PFSK-1 (cell line): ENCODE measurements around the gene HMGN4.

Experiments used
- POLR2AphosphoS5 ChIP-seq: IDR thresholded peaks from 2 replicates; pipeline ENCODE4 v1.6.1; 2012; ENCODE audit warnings: low read depth, mild to moderate bottlenecking, control low read depth, low read length, moderate library complexity
- REST ChIP-seq, 2 experiments: IDR thresholded peaks; 2 replicates each; pipeline versions ENCODE4 v1.6.1 to v1.8.0; 2011 to 2012; ENCODE audit warnings: low read depth in 2 of 2, low read length in 2 of 2, control low read depth in 1 of 2, inconsistent platforms in 1 of 2, mild to moderate bottlenecking in 1 of 2, moderate library complexity in 1 of 2; ENCODE audit not compliant: insufficient read depth in 1 of 2
- SIN3A ChIP-seq: IDR thresholded peaks from 2 replicates; pipeline ENCODE4 v1.6.1; 2012; ENCODE audit warnings: mild to moderate bottlenecking, low read length, moderate library complexity, borderline replicate concordance; ENCODE audit not compliant: insufficient read depth
- TAF1 ChIP-seq: IDR thresholded peaks from 2 replicates; pipeline ENCODE4 v1.6.1; 2012; ENCODE audit warnings: low read length, control low read depth, borderline replicate concordance; ENCODE audit not compliant: insufficient read depth

- TF ChIP-seq SIN3A (no peak), TAF1 (no peak), POLR2AphosphoS5 (no peak), REST (IDR thresholded peaks at IDR 0.05; ENCODE audit: insufficient read depth in 1 of 2, low read depth in 2 of 2, low read length in 2 of 2) (no peak)
These were observed 32.1 kb downstream of the HMGN4 start for GRCh38 chr6:26570027-26570809.
